ENCODE results near the gene GRB10.
A peak's percentile ranks its signal among the peaks of the same experiment; 100 is the strongest.

GRB10 gene

GRCh38 chr7:50660040-50660829 lies 122.5 kb downstream of the GRB10 start:
- FAIRE-seq = no peak
- DNase-seq (ENCODE audit: insufficient read length, low spot score) = no peak

- no peak for DNase-seq (ENCODE audit: insufficient read length, low spot score)
- no peak for FAIRE-seq
Observed at GRCh38 chr7:50659329-50659965, 123.2 kb downstream of the GRB10 start.

- DNase-seq (ENCODE audit: insufficient read length, low spot score) (no peak), FAIRE-seq (no peak)
Observed at GRCh38 chr7:50658696-50659095, 124.0 kb downstream of the GRB10 start.

- FAIRE-seq (no peak), DNase-seq (ENCODE audit: insufficient read length, low spot score) (no peak)
Observed at GRCh38 chr7:50657912-50658311, 124.8 kb downstream of the GRB10 start.

- no peak for DNase-seq (ENCODE audit: insufficient read length, low spot score)
- peak; percentile 62 for FAIRE-seq
Observed at GRCh38 chr7:50657341-50657873, 125.3 kb downstream of the GRB10 start.

- FAIRE-seq = no peak
- no peak for DNase-seq (ENCODE audit: insufficient read length, low spot score)
Observed at GRCh38 chr7:50656141-50656895, 126.4 kb downstream of the GRB10 start.

GRCh38 chr7:50655490-50655889 lies 127.2 kb downstream of the GRB10 start:
- DNase-seq (ENCODE audit: insufficient read length, low spot score) (no peak), FAIRE-seq (no peak)

- DNase-seq (ENCODE audit: insufficient read length, low spot score) (no peak), FAIRE-seq (no peak)
Observed at GRCh38 chr7:50655020-50655419, 127.7 kb downstream of the GRB10 start.

GRCh38 chr7:50653981-50654425 lies 128.7 kb downstream of the GRB10 start:
- no peak for DNase-seq (ENCODE audit: insufficient read length, low spot score)
- FAIRE-seq = no peak

GRCh38 chr7:50653126-50653864 lies 129.4 kb downstream of the GRB10 start:
- FAIRE-seq (no peak), DNase-seq (ENCODE audit: insufficient read length, low spot score) (no peak)

- FAIRE-seq (no peak), DNase-seq (ENCODE audit: insufficient read length, low spot score) (no peak)
Observed at GRCh38 chr7:50652400-50653125, 130.1 kb downstream of the GRB10 start.

GRCh38 chr7:50651271-50651989 lies 131.3 kb downstream of the GRB10 start:
- DNase-seq (ENCODE audit: insufficient read length, low spot score) = no peak
- peak; percentile 28 for FAIRE-seq

- no peak for DNase-seq (ENCODE audit: insufficient read length, low spot score)
Observed at GRCh38 chr7:50650057-50650664, 132.5 kb downstream of the GRB10 start.

GRCh38 chr7:50649259-50649885 lies 133.3 kb downstream of the GRB10 start:
- FAIRE-seq (no peak), DNase-seq (ENCODE audit: insufficient read length, low spot score) (no peak)

More at GRCh38 chr7:50650057-50650664, 132.5 kb downstream of the GRB10 start:
- FAIRE-seq = no peak

GRCh38 chr7:50648570-50649169 lies 134.0 kb downstream of the GRB10 start:
- DNase-seq (ENCODE audit: insufficient read length, low spot score) (no peak), FAIRE-seq (no peak)

- DNase-seq (ENCODE audit: insufficient read length, low spot score) = no peak
- no peak for FAIRE-seq
Observed at GRCh38 chr7:50648076-50648475, 134.6 kb downstream of the GRB10 start.

GRCh38 chr7:50647286-50647980 lies 135.3 kb downstream of the GRB10 start:
- FAIRE-seq (no peak), DNase-seq (ENCODE audit: insufficient read length, low spot score) (no peak)
